ENCODE data around the gene TTLL8. TPM values are rescaled to one million over a fixed set of nuclear protein-coding genes. Genes with fewer than 3 reads are reported as not detected.
A peak's percentile ranks its signal among the peaks of the same experiment; 100 is the strongest.

Gene TTLL8
- total and polyA plus RNA-seq, 2 of the 8 experiments (the other 6 are each of a cell fraction or from before 2014, with no cell fraction given): not detected

DNA sequence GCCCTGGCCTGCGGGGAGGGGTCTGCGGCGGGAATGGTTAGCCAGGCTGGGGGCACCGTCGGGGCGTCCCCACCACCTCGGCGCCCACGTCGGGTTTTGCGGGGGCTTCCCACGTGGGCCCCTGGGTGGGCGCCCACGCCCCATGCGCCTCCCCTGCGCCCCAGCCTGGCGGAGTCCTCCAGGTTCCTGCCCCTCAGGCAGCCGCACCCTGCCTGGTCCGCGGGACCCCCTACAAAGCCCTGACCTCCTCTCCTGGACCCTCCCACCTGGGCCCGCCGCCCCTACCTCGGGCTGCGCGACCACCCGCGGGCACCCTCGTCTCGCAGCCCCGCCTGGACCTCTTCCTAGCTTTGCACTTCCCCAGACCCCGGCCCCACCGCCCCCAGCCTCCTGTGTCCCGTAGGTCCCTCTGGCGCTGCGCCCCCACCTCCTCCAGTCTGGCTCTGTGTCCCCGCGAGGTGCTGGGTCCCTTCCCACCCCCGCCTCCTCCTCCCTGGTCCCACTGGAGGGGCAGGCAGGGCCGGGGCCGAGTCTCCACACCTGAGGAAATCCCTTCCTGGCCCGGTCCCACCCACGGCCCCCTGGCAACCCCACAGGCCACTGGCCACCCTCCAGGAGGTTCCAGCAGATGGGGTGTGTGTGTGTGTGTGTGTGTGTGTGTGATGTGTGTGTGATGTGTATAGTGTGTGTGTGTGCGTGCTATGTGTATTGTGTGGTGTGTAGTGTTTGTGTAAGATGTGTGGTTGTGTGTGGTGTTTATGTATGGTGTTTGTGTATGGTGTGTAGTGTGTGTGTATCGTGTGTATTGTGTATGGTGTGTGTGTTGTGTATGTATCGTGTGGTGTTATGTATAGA is 85.7 kb downstream of the TTLL8 start:
- Histone ChIP-seq H3K4me2 (ENCODE audit: insufficient read depth in 1 of 2, low read depth in 2 of 2, low read length in 2 of 2) (peak overlapping the region in 1 of 2 experiments; percentile 46; a peak in 1 of 4 replicates), H4K91ac (replicated peaks; ENCODE audit: insufficient read length, low read length) (no peak overlapping the region), H4K20me1 (replicated peaks in 1 of 2; ENCODE audit: control insufficient read depth in 1 of 2, insufficient read depth in 2 of 2, low read length in 2 of 2) (peaks cover 0 to 15% of the 10 kb centered on the region in 2 experiments), H3K4ac (replicated peaks; ENCODE audit: insufficient read length, low read depth, low read length) (no peak overlapping the region), H3K4me1 (replicated peaks in 1 of 4; ENCODE audit: control insufficient read depth in 3 of 4, insufficient read depth in 4 of 4, low read length in 3 of 4) (peaks cover 0 to 12% (median 6%) of the 10 kb centered on the region in 4 experiments; a peak in 4 of 7 replicates), H2AFZ (ENCODE audit: low read length) (no peak overlapping the region), H2BK5ac (ENCODE audit: low read depth, low read length) (no peak overlapping the region), H3K23me2 (ENCODE audit: low read depth, low read length) (peaks cover 24% of the 10 kb centered on the region), H2BK12ac (ENCODE audit: low read depth, low read length) (0 out of 2 replicates have a peak overlapping the region, but pooled peaks have one; percentile 29), H3K9me3 (ENCODE audit: insufficient read depth in 2 of 2, low read depth in 1 of 2, low read length in 1 of 2) (no peaks in the 10 kb centered on the region), H4K8ac (ENCODE audit: extremely low read depth, insufficient read depth, low read length) (peak overlapping the region; percentile 71), H3K36me3 (ENCODE audit: control insufficient read depth in 2 of 4, insufficient read depth in 4 of 4, low read length in 3 of 4) (no peaks in the 10 kb centered on the region; a peak in 1 of 8 replicates), H2BK15ac (ENCODE audit: low read length) (peak overlapping the region; percentile 32), H3K27me3 (replicated peaks in 1 of 4; ENCODE audit: control insufficient read depth in 3 of 4, extremely low read depth in 1 of 4, insufficient read depth in 3 of 4, low read length in 3 of 4) (peaks cover 6 to 33% (median 24%) of the 10 kb centered on the region in 4 experiments), H3K9ac (replicated peaks in 1 of 4; ENCODE audit: extremely low read depth in 1 of 4, low read depth in 3 of 4, low read length in 3 of 4) (no peak overlapping the region), H3K18ac (ENCODE audit: extremely low read depth, low read length) (no peak overlapping the region), H3K27ac (ENCODE audit: low read depth, low read length) (no peak overlapping the region), H2BK120ac (replicated peaks; ENCODE audit: low read depth, low read length) (no peak overlapping the region), H3K14ac (ENCODE audit: insufficient read length) (no peak overlapping the region), H3K79me1 (ENCODE audit: low read depth, low read length) (peaks cover 6% of the 10 kb centered on the region), H2AK5ac (ENCODE audit: low read depth, low read length) (peak overlapping the region; percentile 47), H3K56ac (replicated peaks; ENCODE audit: insufficient read length, low read depth, low read length) (peak overlapping the region; percentile 53), H3K4me3 (ENCODE audit: extremely low read depth in 1 of 4, insufficient read depth in 2 of 4, low read depth in 3 of 4, low read length in 4 of 4) (peak overlapping the region in 1 of 4 experiments; percentile 60; a peak in 1 of 8 replicates), H2BK20ac (ENCODE audit: low read length) (no peak overlapping the region), H3K23ac (ENCODE audit: insufficient read length) (no peak overlapping the region), H3K79me2 (ENCODE audit: control insufficient read depth in 1 of 2, insufficient read depth in 2 of 2, low read length in 2 of 2) (no peaks in the 10 kb centered on the region), H4K5ac (ENCODE audit: insufficient read length, low read depth, low read length) (no peak overlapping the region)
- CTCF ChIA-PET (ENCODE audit: partially characterized antibody): interaction anchor here (0.8 to 1.0 kb wide), 2 partner anchors 22 to 58 kb away, joined by 3 read pairs; no protein-coding TSS in a partner anchor
- DNase-seq (ENCODE audit: low read depth in 1 of 2, low spot score in 2 of 2) (peak in 1 of 2 experiments; percentile 45), FAIRE-seq (no peak)
- WGBS, 2 experiments (ENCODE audit: extremely low coverage in 1 of 2, insufficient coverage in 1 of 2, insufficient read length in 1 of 2, insufficient replicate concordance in 2 of 2, low coverage in 1 of 2, low lambda C conversion rate in 2 of 2, missing lambda C conversion rate in 1 of 2): 93 to 100% methylated on average over 1 to 4 of the region's 45 CpGs
- POLR2A ChIA-PET (ENCODE audit: partially characterized antibody): interaction anchor here (0.8 to 1.1 kb wide), 3 partner anchors 9 to 12 kb away, joined by 3 to 6 read pairs (median 4); partner anchors contain the start of gene PIM3
- TF ChIP-seq NRF1 (IDR thresholded peaks at IDR 0.05; ENCODE audit: low read depth, low read length) (no peak), BRCA1 (IDR thresholded peaks at IDR 0.05; ENCODE audit: low read depth, low read length) (no peak), RBBP5 (IDR thresholded peaks at IDR 0.05; ENCODE audit: borderline replicate concordance, low read depth, low read length) (no peak), CTBP2 (IDR thresholded peaks at IDR 0.05; ENCODE audit: borderline replicate concordance, insufficient read depth, insufficient read length, low read length) (no peak), POU5F1 (IDR thresholded peaks at IDR 0.05; ENCODE audit: low read depth, low read length) (no peak), BACH1 (IDR thresholded peaks at IDR 0.05; ENCODE audit: low read length) (no peak), RNF2 (IDR thresholded peaks at IDR 0.05; ENCODE audit: borderline replicate concordance, low read depth, low read length, missing control alignments, poor library complexity, severe bottlenecking) (no peak)
- TF ChIP-seq, protein P1, sequence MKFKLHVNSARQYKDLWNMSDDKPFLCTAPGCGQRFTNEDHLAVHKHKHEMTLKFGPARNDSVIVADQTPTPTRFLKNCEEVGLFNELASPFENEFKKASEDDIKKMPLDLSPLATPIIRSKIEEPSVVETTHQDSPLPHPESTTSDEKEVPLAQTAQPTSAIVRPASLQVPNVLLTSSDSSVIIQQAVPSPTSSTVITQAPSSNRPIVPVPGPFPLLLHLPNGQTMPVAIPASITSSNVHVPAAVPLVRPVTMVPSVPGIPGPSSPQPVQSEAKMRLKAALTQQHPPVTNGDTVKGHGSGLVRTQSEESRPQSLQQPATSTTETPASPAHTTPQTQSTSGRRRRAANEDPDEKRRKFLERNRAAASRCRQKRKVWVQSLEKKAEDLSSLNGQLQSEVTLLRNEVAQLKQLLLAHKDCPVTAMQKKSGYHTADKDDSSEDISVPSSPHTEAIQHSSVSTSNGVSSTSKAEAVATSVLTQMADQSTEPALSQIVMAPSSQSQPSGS (IDR thresholded peaks at IDR 0.05; ENCODE audit: low read length): no peak

Data from H1 (cell line).